PC-9 (cell line): ENCODE results near the gene FGF21.

Experiments
- CTCF ChIP-seq: fragments of 200-600 bp; sonication (generic); conservative IDR thresholded peaks from 2 replicates; pipeline ENCODE4 v1.6.1; 2017; ENCODE audit warnings: mixed run types, antibody characterized with exemption, mild to moderate bottlenecking, moderate library complexity
- EZH2 ChIP-seq: fragments of 200-600 bp; sonication (generic); IDR thresholded peaks from 2 replicates; pipeline ENCODE4 v1.8.0; 2017; ENCODE audit warnings: antibody characterized with exemption, low read depth

- TF ChIP-seq CTCF (no peak), EZH2 (no peak)
Observed at GRCh38 chr19:48708471-48708870, 46.9 kb upstream of the FGF21 start.
